OCI-LY1 (cell line): Measurements from ENCODE around the gene MN1.

Source experiments
- H2AFZ ChIP-seq: fragments of 200-600 bp; sonication (generic), shearing (Covaris generic); 2 replicates; pipeline ENCODE4 v1.6.0; 2014; ENCODE audit warnings: antibody characterized with exemption, mild to moderate bottlenecking, low read length
- H3F3A ChIP-seq: fragments of 200-600 bp; sonication (generic), shearing (Covaris generic); 2 replicates; pipeline ENCODE4 v1.6.0; 2014; ENCODE audit warnings: mild to moderate bottlenecking, antibody characterized with exemption, low read length, moderate library complexity; ENCODE audit not compliant: insufficient read depth
- H3K27ac ChIP-seq: fragments of 200-600 bp; sonication (generic); 2 replicates; pipeline ENCODE4 v1.5.1; 2014; ENCODE audit warnings: low read length, mixed run types, mild to moderate bottlenecking, low read depth; ENCODE audit not compliant: poor library complexity, severe bottlenecking
- H3K27me3 ChIP-seq: fragments of 200-600 bp; sonication (generic); 2 replicates; pipeline ENCODE4 v1.6.0; 2014; ENCODE audit warnings: antibody characterized with exemption, mild to moderate bottlenecking, low read length, moderate library complexity; ENCODE audit not compliant: insufficient read depth
- H3K36me3 ChIP-seq: fragments of 200-600 bp; sonication (generic); 2 replicates; pipeline ENCODE4 v1.6.1; 2014; ENCODE audit warnings: mild to moderate bottlenecking, antibody characterized with exemption, low read length, moderate library complexity, mixed read lengths; ENCODE audit not compliant: insufficient read depth
- H3K4me1 ChIP-seq: fragments of 200-600 bp; sonication (generic); 2 replicates; pipeline ENCODE4 v1.5.1; 2014; ENCODE audit warnings: mild to moderate bottlenecking, low read length, moderate library complexity; ENCODE audit not compliant: insufficient read depth, severe bottlenecking
- H3K4me2 ChIP-seq: fragments of 200-600 bp; sonication (generic), shearing (Covaris generic); 2 replicates; pipeline ENCODE4 v1.6.1; 2014; ENCODE audit warnings: low read length
- H3K4me3 ChIP-seq: fragments of 200-600 bp; sonication (generic); 2 replicates; pipeline ENCODE4 v1.5.1; 2014; ENCODE audit warnings: low read length, low read depth, mild to moderate bottlenecking, mixed read lengths; ENCODE audit not compliant: poor library complexity, severe bottlenecking
- H3K79me2 ChIP-seq: fragments of 200-600 bp; shearing (Covaris generic); 2 replicates; pipeline ENCODE4 v1.6.1; 2016; ENCODE audit warnings: mixed run types, low read length, mixed read lengths; ENCODE audit not compliant: insufficient read depth
- H3K9ac ChIP-seq: fragments of 200-600 bp; sonication (generic), shearing (Covaris generic); 2 replicates; pipeline ENCODE4 v1.6.1; 2014; ENCODE audit warnings: mild to moderate bottlenecking, low read length, mixed read lengths
- H3K9me2 ChIP-seq: fragments of 200-600 bp; sonication (generic), shearing (Covaris generic); 2 replicates; pipeline ENCODE4 v1.6.1; 2014; ENCODE audit warnings: low read depth, mild to moderate bottlenecking, low read length, mixed read lengths
- H3K9me3 ChIP-seq: fragments of 200-600 bp; shearing (Covaris generic); 2 replicates; pipeline ENCODE4 v1.6.1; 2014; ENCODE audit warnings: low read length, mixed read lengths
- H4K20me1 ChIP-seq: fragments of 200-600 bp; sonication (generic), shearing (Covaris generic); 2 replicates; pipeline ENCODE4 v1.6.0; 2016; ENCODE audit warnings: mild to moderate bottlenecking, low read length; ENCODE audit not compliant: insufficient read depth
- EZH2 ChIP-seq: fragments of 200-600 bp; sonication (generic), shearing (Covaris generic); IDR thresholded peaks from 2 replicates; pipeline ENCODE4 v1.8.0; 2017; ENCODE audit warnings: borderline replicate concordance, mixed run types, mild to moderate bottlenecking, antibody characterized with exemption, low read length, moderate library complexity, mixed read lengths
- TF ChIP-seq, protein P1 (sequence below): fragments of 200-600 bp; sonication (generic), shearing (Covaris generic); IDR thresholded peaks from 2 replicates; pipeline ENCODE4 v1.5.1; 2017; ENCODE audit warnings: mild to moderate bottlenecking, antibody characterized with exemption, low read length, moderate library complexity, mixed read lengths

MN1 gene

DNA sequence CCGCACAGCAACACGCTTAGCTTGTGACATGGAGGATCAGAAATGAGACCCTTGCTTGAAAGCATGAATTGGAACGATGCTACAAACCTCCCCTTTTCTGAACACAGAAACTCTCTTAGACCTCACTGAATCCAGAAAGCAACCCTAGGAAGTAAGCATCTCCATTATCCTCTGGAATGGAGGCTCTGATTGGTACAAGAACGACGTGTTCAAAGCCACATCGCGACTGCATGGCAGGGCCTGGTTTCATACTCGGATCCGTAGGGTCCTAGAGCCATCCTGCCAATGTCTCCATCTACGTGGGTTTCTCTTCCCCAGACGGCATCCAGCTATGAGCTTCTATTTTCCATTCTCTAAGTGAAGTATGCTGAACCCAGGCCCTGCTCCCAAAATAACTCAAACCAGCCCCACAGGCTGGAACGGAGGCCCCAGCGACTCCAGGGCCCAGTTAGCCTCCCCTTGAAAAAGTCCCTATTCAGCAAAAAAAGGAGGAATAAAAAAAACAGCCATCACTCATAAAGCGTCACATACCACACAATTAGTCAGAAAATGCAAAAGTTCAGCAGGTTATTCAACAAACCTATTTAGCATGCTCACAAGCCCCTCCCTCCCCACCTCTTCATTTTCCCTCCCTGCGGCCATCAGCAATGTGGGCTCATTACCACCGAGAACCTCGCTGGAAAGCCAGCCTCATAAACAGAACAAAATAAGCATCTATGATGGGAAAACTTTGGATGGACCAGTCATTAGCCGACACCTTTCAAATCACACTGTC, 7.1 kb upstream of the MN1 start:
- Histone ChIP-seq H3K4me3 (no peak overlapping the region), H3F3A (no peaks in the 10 kb centered on the region), H3K4me2 (no peak overlapping the region), H3K4me1 (no peaks in the 10 kb centered on the region), H3K36me3 (no peaks in the 10 kb centered on the region), H3K27me3 (no peaks in the 10 kb centered on the region), H3K79me2 (no peaks in the 10 kb centered on the region), H3K9me3 (no peaks in the 10 kb centered on the region), H3K9me2 (no peaks in the 10 kb centered on the region), H3K27ac (no peak overlapping the region), H3K9ac (no peak overlapping the region), H4K20me1 (no peaks in the 10 kb centered on the region), H2AFZ (no peak overlapping the region)
- no peak for TF ChIP-seq EZH2
- TF ChIP-seq, protein P1, sequence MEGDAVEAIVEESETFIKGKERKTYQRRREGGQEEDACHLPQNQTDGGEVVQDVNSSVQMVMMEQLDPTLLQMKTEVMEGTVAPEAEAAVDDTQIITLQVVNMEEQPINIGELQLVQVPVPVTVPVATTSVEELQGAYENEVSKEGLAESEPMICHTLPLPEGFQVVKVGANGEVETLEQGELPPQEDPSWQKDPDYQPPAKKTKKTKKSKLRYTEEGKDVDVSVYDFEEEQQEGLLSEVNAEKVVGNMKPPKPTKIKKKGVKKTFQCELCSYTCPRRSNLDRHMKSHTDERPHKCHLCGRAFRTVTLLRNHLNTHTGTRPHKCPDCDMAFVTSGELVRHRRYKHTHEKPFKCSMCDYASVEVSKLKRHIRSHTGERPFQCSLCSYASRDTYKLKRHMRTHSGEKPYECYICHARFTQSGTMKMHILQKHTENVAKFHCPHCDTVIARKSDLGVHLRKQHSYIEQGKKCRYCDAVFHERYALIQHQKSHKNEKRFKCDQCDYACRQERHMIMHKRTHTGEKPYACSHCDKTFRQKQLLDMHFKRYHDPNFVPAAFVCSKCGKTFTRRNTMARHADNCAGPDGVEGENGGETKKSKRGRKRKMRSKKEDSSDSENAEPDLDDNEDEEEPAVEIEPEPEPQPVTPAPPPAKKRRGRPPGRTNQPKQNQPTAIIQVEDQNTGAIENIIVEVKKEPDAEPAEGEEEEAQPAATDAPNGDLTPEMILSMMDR: no peak

DNA sequence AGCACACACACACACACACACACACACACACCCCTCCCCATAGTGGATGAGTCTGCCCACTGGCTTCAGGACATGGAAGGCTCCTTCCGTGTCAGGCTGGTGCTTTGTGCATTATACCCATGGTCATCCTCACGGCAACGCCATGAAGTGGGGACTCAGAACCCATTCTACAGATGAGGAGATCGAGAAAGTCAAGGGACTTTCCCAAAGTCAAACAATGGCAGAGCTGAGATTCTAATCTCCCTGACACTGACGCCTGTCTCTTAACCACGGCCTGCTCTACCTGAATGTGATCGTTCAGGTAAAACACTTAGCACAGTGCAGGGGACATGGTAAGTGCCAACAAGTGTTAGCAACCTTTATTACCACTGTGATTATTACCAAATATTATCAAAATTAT, 4.3 kb upstream of the MN1 start:
- Histone ChIP-seq H3K4me2 (no peak overlapping the region), H3F3A (no peaks in the 10 kb centered on the region), H3K9me3 (no peaks in the 10 kb centered on the region), H2AFZ (no peak overlapping the region), H4K20me1 (no peaks in the 10 kb centered on the region), H3K4me3 (no peak overlapping the region), H3K36me3 (no peaks in the 10 kb centered on the region), H3K9me2 (no peaks in the 10 kb centered on the region), H3K27ac (no peak overlapping the region), H3K27me3 (no peaks in the 10 kb centered on the region), H3K4me1 (no peaks in the 10 kb centered on the region), H3K79me2 (no peaks in the 10 kb centered on the region), H3K9ac (no peak overlapping the region)
- TF ChIP-seq EZH2: no peak
- TF ChIP-seq, protein P1: no peak

GRCh38 chr22:27804470-27805297, 3.1 kb upstream of the MN1 start:
- H3K4me2 ChIP-seq: no peak overlapping the region
- H3K4me3 ChIP-seq: no peak overlapping the region
- no peak overlapping the region for H2AFZ ChIP-seq
- TF ChIP-seq, protein P1: peak; percentile 67
- no peak for TF ChIP-seq EZH2
- H3K9me3 ChIP-seq: no peaks in the 10 kb centered on the region
- H3K9me2 ChIP-seq: no peaks in the 10 kb centered on the region
- H4K20me1 ChIP-seq: no peaks in the 10 kb centered on the region
- H3K36me3 ChIP-seq: no peaks in the 10 kb centered on the region
- H3F3A ChIP-seq: no peaks in the 10 kb centered on the region
- no peak overlapping the region for H3K9ac ChIP-seq
- H3K27ac ChIP-seq: no peak overlapping the region
- no peaks in the 10 kb centered on the region for H3K27me3 ChIP-seq
- H3K79me2 ChIP-seq: no peaks in the 10 kb centered on the region
- H3K4me1 ChIP-seq: no peaks in the 10 kb centered on the region
